Smooth muscle cell (in vitro differentiated cells): ENCODE measurements around the gene PSME3. TPM values are rescaled to one million over a fixed set of nuclear protein-coding genes. Genes with fewer than 3 reads are reported as not detected.

ENCODE experiments used
- DNase-seq: peaks from one replicate; lab custom pipeline; 2025; ENCODE audit not compliant: unreplicated experiment; lab: John Stamatoyannopoulos, UW
- H2AFZ ChIP-seq: fragments of 200-600 bp; sonication (generic); 2 replicates; pipeline ENCODE4 v1.6.0; 2016; ENCODE audit warnings: antibody characterized with exemption, low read depth, mild to moderate bottlenecking
- H3F3A ChIP-seq: fragments of 200-600 bp; sonication (generic); 2 replicates; pipeline ENCODE4 v1.6.0; 2017; ENCODE audit warnings: antibody characterized with exemption, low read depth
- H3K27ac ChIP-seq: fragments of 200-600 bp; sonication (generic); 2 replicates; pipeline ENCODE4 v1.5.1; 2016; ENCODE audit warnings: low read depth, mild to moderate bottlenecking
- H3K27me3 ChIP-seq: fragments of 200-600 bp; sonication (generic); 2 replicates; pipeline ENCODE4 v1.6.1; 2016; ENCODE audit warnings: low read depth, mild to moderate bottlenecking
- H3K36me3 ChIP-seq: fragments of 200-600 bp; sonication (generic); 2 replicates; pipeline ENCODE4 v1.5.1; 2016; ENCODE audit warnings: low read depth
- H3K4me1 ChIP-seq: fragments of 200-600 bp; sonication (generic); 2 replicates; pipeline ENCODE4 v1.5.1; 2016; ENCODE audit warnings: low read depth
- H3K4me2 ChIP-seq: fragments of 200-600 bp; sonication (generic); 2 replicates; pipeline ENCODE4 v1.6.0; 2016; ENCODE audit warnings: mild to moderate bottlenecking
- H3K4me3 ChIP-seq: fragments of 200-600 bp; sonication (generic); 2 replicates; pipeline ENCODE4 v1.5.1; 2016; ENCODE audit warnings: mild to moderate bottlenecking
- H3K79me2 ChIP-seq: fragments of 200-600 bp; sonication (generic); 2 replicates; pipeline ENCODE4 v1.6.0; 2016; ENCODE audit warnings: low read depth, mild to moderate bottlenecking
- H3K9ac ChIP-seq: fragments of 200-600 bp; sonication (generic); 2 replicates; pipeline ENCODE4 v1.6.0; 2016; ENCODE audit warnings: low read depth
- H3K9me3 ChIP-seq: fragments of 200-600 bp; sonication (generic); replicated peaks from 2 replicates; pipeline ENCODE4 v1.5.1; 2016; ENCODE audit warnings: low read depth
- H4K20me1 ChIP-seq: fragments of 200-600 bp; sonication (generic); 2 replicates; pipeline ENCODE4 v1.6.0; 2016; ENCODE audit warnings: low read depth
- CTCF ChIP-seq: fragments of 200-600 bp; sonication (generic); IDR thresholded peaks from 2 replicates; pipeline ENCODE4 v1.5.1; 2017; ENCODE audit warnings: borderline replicate concordance, mild to moderate bottlenecking, antibody characterized with exemption; ENCODE audit not compliant: insufficient read depth, poor library complexity, severe bottlenecking
- whole genome bisulfite sequencing: methylation state at CpG from one replicate; pipeline ENCODE4 v1.1.7; 2016; ENCODE audit warnings: low lambda C conversion rate; 5-methylcytosine and 5-hydroxymethylcytosine counted together
- polyA plus RNA-seq: library from polyadenylated mRNA; unstranded; fragments of >200 nt; fragmentation: Nextera tagmentation; extraction: Ambion mirVana; gene quantifications from 2 replicates; pipeline ENCODE4 v1.2.1, GENCODE V29; 2016
- total RNA-seq: library from RNA; depleted of rRNA; stranded (reverse); fragments of >200 nt; gene quantifications from 2 replicates; pipeline ENCODE4 v1.2.3, GENCODE V29; 2014

The PSME3 gene
- total and polyA plus RNA-seq, 2 experiments from 2014 or later = 67.1 to 85.3 TPM

GRCh38 chr17:42795061-42795460, 38.1 kb upstream of the PSME3 start:
- H3K9ac ChIP-seq = no peak overlapping the region
- no peaks in the 10 kb centered on the region for H4K20me1 ChIP-seq
- H2AFZ ChIP-seq = no peak overlapping the region
- H3K4me3 ChIP-seq = no peak overlapping the region
- no peak overlapping the region for H3K27ac ChIP-seq
- no peaks in the 10 kb centered on the region for H3K9me3 ChIP-seq
- no peak overlapping the region for H3K4me2 ChIP-seq
- H3K4me1 ChIP-seq = peaks cover 9% of the 10 kb centered on the region
- H3K36me3 ChIP-seq = no peaks in the 10 kb centered on the region
- WGBS = 93% methylated on average over 4 of the region's 4 CpGs
- no peak for DNase-seq
- TF ChIP-seq CTCF = no peak
- H3K27me3 ChIP-seq = no peaks in the 10 kb centered on the region
- no peaks in the 10 kb centered on the region for H3F3A ChIP-seq
- H3K79me2 ChIP-seq = peaks cover 5% of the 10 kb centered on the region

- Histone ChIP-seq H3K27ac (no peak overlapping the region), H3K4me3 (no peak overlapping the region), H3K36me3 (no peaks in the 10 kb centered on the region), H3K27me3 (no peaks in the 10 kb centered on the region), H3F3A (no peaks in the 10 kb centered on the region), H3K4me2 (no peak overlapping the region), H3K9me3 (no peaks in the 10 kb centered on the region), H3K79me2 (peaks cover 5% of the 10 kb centered on the region), H2AFZ (no peak overlapping the region), H3K9ac (no peak overlapping the region), H4K20me1 (no peaks in the 10 kb centered on the region), H3K4me1 (peaks cover 9% of the 10 kb centered on the region)
- no peak for TF ChIP-seq CTCF
- DNase-seq = no peak
- WGBS = 97% methylated on average over 10 of the region's 10 CpGs
Observed at GRCh38 chr17:42795465-42795864, 37.7 kb upstream of the PSME3 start.

- Histone ChIP-seq H3K9ac (no peak overlapping the region), H4K20me1 (no peaks in the 10 kb centered on the region), H3K36me3 (no peaks in the 10 kb centered on the region), H3K4me3 (no peak overlapping the region), H3K9me3 (no peaks in the 10 kb centered on the region), H3K4me1 (peaks cover 9% of the 10 kb centered on the region), H2AFZ (no peak overlapping the region), H3K27me3 (no peaks in the 10 kb centered on the region), H3K79me2 (peaks cover 5% of the 10 kb centered on the region), H3F3A (no peaks in the 10 kb centered on the region), H3K27ac (no peak overlapping the region), H3K4me2 (no peak overlapping the region)
- no peak for TF ChIP-seq CTCF
- WGBS = over 99% methylated on average over 17 of the region's 18 CpGs
- no peak for DNase-seq
Observed at GRCh38 chr17:42796066-42796758, 37.0 kb upstream of the PSME3 start.
